Neural progenitor cell (in vitro differentiated cells): ENCODE data around the gene HEY2.

Source experiments
- EZH2 ChIP-seq: fragments of 200-600 bp; sonication (generic); IDR thresholded peaks from 2 replicates; pipeline ENCODE4 v1.6.1; 2017; ENCODE audit warnings: antibody characterized with exemption, mild to moderate bottlenecking, moderate library complexity
- EZH2phosphoT487 ChIP-seq: fragments of 200-600 bp; sonication (generic); IDR thresholded peaks from 2 replicates; pipeline ENCODE4 v1.6.1; 2017; ENCODE audit warnings: antibody characterized with exemption
- TF ChIP-seq, protein P1 (sequence below): fragments of 200-600 bp; sonication (generic); IDR thresholded peaks from 2 replicates; pipeline ENCODE4 v1.5.1; 2017; ENCODE audit warnings: antibody characterized with exemption, mild to moderate bottlenecking

DNA sequence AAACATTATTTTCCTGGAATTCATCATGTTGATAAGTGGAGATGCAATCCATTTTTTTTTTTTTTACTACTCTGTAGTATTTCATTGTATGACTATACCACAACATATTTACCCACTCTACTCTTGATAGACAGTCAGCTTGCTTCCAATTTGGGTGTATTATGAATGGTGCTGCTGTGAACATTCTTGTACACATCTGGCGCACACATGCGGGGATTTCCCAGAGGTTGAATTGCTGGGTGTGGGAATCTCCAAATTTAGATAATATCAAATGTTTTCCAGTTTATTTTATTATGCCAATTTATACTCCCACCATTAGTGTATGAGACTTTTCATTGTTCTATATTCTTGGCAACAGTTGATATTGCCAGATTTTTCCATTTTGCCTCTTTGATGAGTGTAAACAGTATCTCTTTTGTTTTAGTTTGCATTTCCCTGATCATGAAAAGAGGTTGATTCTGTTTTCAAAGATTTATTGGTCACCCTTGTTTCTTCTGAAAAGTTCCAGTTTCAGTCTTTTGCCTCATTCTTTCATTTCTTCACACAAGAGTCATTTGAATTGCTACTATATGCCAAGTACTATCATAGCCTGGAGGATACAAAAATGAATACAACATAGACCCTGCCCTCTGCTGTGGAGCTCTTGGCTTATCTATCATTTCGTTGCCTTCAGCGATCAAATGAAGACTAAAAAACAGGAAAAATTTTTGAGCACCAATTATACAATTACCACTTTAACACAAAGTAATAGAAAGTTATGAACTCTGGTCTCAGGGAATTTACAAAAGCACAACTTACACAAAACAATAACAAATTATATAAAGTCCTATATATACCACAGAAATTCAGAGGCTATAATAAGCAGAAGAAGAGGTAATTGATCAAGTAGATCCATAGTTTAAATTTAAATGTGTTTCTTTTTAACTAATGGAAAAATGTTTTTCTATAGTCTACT is 24.2 kb downstream of the HEY2 start:
- TF ChIP-seq, protein P1, sequence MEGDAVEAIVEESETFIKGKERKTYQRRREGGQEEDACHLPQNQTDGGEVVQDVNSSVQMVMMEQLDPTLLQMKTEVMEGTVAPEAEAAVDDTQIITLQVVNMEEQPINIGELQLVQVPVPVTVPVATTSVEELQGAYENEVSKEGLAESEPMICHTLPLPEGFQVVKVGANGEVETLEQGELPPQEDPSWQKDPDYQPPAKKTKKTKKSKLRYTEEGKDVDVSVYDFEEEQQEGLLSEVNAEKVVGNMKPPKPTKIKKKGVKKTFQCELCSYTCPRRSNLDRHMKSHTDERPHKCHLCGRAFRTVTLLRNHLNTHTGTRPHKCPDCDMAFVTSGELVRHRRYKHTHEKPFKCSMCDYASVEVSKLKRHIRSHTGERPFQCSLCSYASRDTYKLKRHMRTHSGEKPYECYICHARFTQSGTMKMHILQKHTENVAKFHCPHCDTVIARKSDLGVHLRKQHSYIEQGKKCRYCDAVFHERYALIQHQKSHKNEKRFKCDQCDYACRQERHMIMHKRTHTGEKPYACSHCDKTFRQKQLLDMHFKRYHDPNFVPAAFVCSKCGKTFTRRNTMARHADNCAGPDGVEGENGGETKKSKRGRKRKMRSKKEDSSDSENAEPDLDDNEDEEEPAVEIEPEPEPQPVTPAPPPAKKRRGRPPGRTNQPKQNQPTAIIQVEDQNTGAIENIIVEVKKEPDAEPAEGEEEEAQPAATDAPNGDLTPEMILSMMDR: no peak
- TF ChIP-seq EZH2 (no peak), EZH2phosphoT487 (no peak)
